Sigmoid colon (tissue), 7 donors: ENCODE results near the gene MACROD2. TPM values are rescaled to one million over a fixed set of nuclear protein-coding genes. Genes with fewer than 3 reads are reported as not detected.

Experiments
- DNase-seq: peaks from one replicate; pipeline ENCODE4 v3.0.0-alpha.2; 2019
- H3K27ac ChIP-seq, 4 donors: fragments of 200-600 bp; sonication (generic); one replicate each; pipeline ENCODE4 v1.5.1; 2016 to 2019; ENCODE audit warnings: mild to moderate bottlenecking in 1 of 4
- H3K27me3 ChIP-seq, 3 donors: fragments of 200-600 bp; sonication (generic); one replicate each; pipeline ENCODE4 v1.5.1; 2019; ENCODE audit warnings: mild to moderate bottlenecking in 1 of 3
- H3K36me3 ChIP-seq, 4 donors: fragments of 200-600 bp; sonication (generic); one replicate each; pipeline ENCODE4 v1.5.1; 2016 to 2019
- H3K4me1 ChIP-seq, 4 donors: fragments of 200-600 bp; sonication (generic); one replicate each; pipeline ENCODE4 v1.5.1; 2017 to 2019
- H3K4me3 ChIP-seq, 4 donors: fragments of 200-600 bp; sonication (generic); one replicate each; pipeline ENCODE4 v1.5.1; 2017 to 2019; ENCODE audit warnings: mild to moderate bottlenecking in 2 of 4, moderate library complexity in 1 of 4
- H3K9me3 ChIP-seq, 4 donors: fragments of 200-600 bp in 3 of 4; sonication (generic) in 3 of 4; one replicate each; pipeline versions ENCODE4 v1.5.1 to v1.6.1; 2013 to 2019
- CTCF ChIP-seq, 4 experiments: fragments of 450-650 bp in 3 of 4; fragments of 200-600 bp in 1 of 4; IDR thresholded peaks; one replicate each; pipeline ENCODE4 v1.5.1; 2016 to 2019; ENCODE audit warnings: antibody characterized with exemption in 4 of 4, mild to moderate bottlenecking in 3 of 4, moderate library complexity in 2 of 4
- EP300 ChIP-seq, 4 donors: sonication (generic); formaldehyde crosslinking; IDR thresholded peaks; one replicate each; pipeline ENCODE4 v1.6.1; 2017; ENCODE audit warnings: antibody characterized with exemption in 4 of 4
- POLR2A ChIP-seq, 2 donors: fragments of 450-650 bp; IDR thresholded peaks; one replicate each; pipeline ENCODE4 v1.6.1; 2016; ENCODE audit warnings: antibody characterized with exemption in 2 of 2, mild to moderate bottlenecking in 2 of 2, moderate library complexity in 2 of 2
- POLR2AphosphoS5 ChIP-seq, 4 donors: sonication (generic); formaldehyde crosslinking; IDR thresholded peaks; one replicate each; pipeline ENCODE4 v1.6.1; 2017; ENCODE audit warnings: antibody characterized with exemption in 4 of 4
- WGBS, 2 donors: extraction: QIAGEN DNeasy Blood & Tissue Kit; methylation state at CpG; one replicate each; pipeline ENCODE4 v1.1.7; 2013; 5-methylcytosine and 5-hydroxymethylcytosine counted together
- intact Hi-C: fragments of 100-400 bp; cut with DNase I; formaldehyde crosslinking; loops from one replicate; pipeline ENCODE4 v1.15.1; 2023
- polyA plus RNA-seq, 3 donors: library from polyadenylated mRNA; stranded (reverse); fragments of 200-250 nt; gene quantifications; one replicate each; pipeline ENCODE4 v1.2.3, GENCODE V29; 2013
- total RNA-seq, 4 donors: library from RNA; depleted of rRNA; stranded (reverse); fragments of >200 nt; gene quantifications; one replicate each; pipeline ENCODE4 v1.1.0, GENCODE V29; 2016
- donor health status: healthy with polysubstance abuse.
- donor health status: Bipolar disorder and iron deficiency.
- donor health status: healthy.

The MACROD2 gene
- total and polyA plus RNA-seq, 7 donors, result 1.2 to 22.4 (median 5.8) TPM

GRCh38 chr20:15075586-15075985, 1080.3 kb downstream of the MACROD2 start:
- intact Hi-C loops, result no loop called here

GRCh38 chr20:15076785-15077184, 1081.5 kb downstream of the MACROD2 start:
- no peak for DNase-seq
- intact Hi-C loops, result no loop called here
- Histone ChIP-seq H3K27ac (no peak overlapping the region), H3K9me3 (no peaks in the 10 kb centered on the region), H3K4me1 (peaks cover 0 to 10% (median 2%) of the 10 kb centered on the region in 4 donors), H3K4me3 (no peak overlapping the region), H3K27me3 (no peaks in the 10 kb centered on the region), H3K36me3 (no peaks in the 10 kb centered on the region)
- 17 to 77% methylated on average over 1 of the region's 1 CpG for WGBS, 2 donors
- TF ChIP-seq CTCF (IDR thresholded peaks at IDR 0.05) (no peak), POLR2AphosphoS5 (IDR thresholded peaks at IDR 0.05) (no peak), EP300 (IDR thresholded peaks at IDR 0.05) (no peak), POLR2A (IDR thresholded peaks at IDR 0.05) (no peak)

More at GRCh38 chr20:15075586-15075985, 1080.3 kb downstream of the MACROD2 start:
- no peaks in the 10 kb centered on the region for H3K9me3 ChIP-seq
- 21 to 69% methylated on average over 3 of the region's 3 CpGs for WGBS, 2 donors
- H3K27me3 ChIP-seq, result no peaks in the 10 kb centered on the region
- DNase-seq, result no peak
- TF ChIP-seq POLR2AphosphoS5 (IDR thresholded peaks at IDR 0.05), result no peak
- no peak for TF ChIP-seq POLR2A (IDR thresholded peaks at IDR 0.05)
- TF ChIP-seq CTCF (IDR thresholded peaks at IDR 0.05), result no peak
- TF ChIP-seq EP300 (IDR thresholded peaks at IDR 0.05), result no peak
- peaks cover 0 to 6% (median 2%) of the 10 kb centered on the region in 4 donors for H3K4me1 ChIP-seq
- no peak overlapping the region for H3K4me3 ChIP-seq
- H3K27ac ChIP-seq, result no peak overlapping the region
- no peaks in the 10 kb centered on the region for H3K36me3 ChIP-seq

- no peaks in the 10 kb centered on the region for H3K9me3 ChIP-seq
- TF ChIP-seq CTCF (IDR thresholded peaks at IDR 0.05) (no peak), POLR2A (IDR thresholded peaks at IDR 0.05) (no peak), POLR2AphosphoS5 (IDR thresholded peaks at IDR 0.05) (no peak), EP300 (IDR thresholded peaks at IDR 0.05) (no peak)
- H3K27me3 ChIP-seq, result no peaks in the 10 kb centered on the region
- H3K4me1 ChIP-seq, result peaks cover 0 to 10% (median 2%) of the 10 kb centered on the region in 4 donors
- no peak overlapping the region for H3K27ac ChIP-seq
- intact Hi-C loops, result no loop called here
- DNase-seq, result no peak
- no peak overlapping the region for H3K4me3 ChIP-seq
- WGBS, 2 donors, result 74 to 81% methylated on average over 6 of the region's 6 CpGs
- H3K36me3 ChIP-seq, result no peaks in the 10 kb centered on the region
Measured at GRCh38 chr20:15077733-15078250, 1082.5 kb downstream of the MACROD2 start.

GRCh38 chr20:15079594-15080340, 1084.5 kb downstream of the MACROD2 start:
- WGBS, 2 donors, result 94 to 95% methylated on average over 1 of the region's 1 CpG
- Histone ChIP-seq H3K4me1 (peaks cover 0 to 10% (median 2%) of the 10 kb centered on the region in 4 donors), H3K27me3 (no peaks in the 10 kb centered on the region), H3K4me3 (no peak overlapping the region), H3K27ac (no peak overlapping the region), H3K36me3 (no peaks in the 10 kb centered on the region), H3K9me3 (no peaks in the 10 kb centered on the region)
- intact Hi-C loops, result no loop called here
- no peak for DNase-seq
- TF ChIP-seq POLR2A (IDR thresholded peaks at IDR 0.05) (no peak), EP300 (IDR thresholded peaks at IDR 0.05) (no peak), CTCF (IDR thresholded peaks at IDR 0.05) (no peak), POLR2AphosphoS5 (IDR thresholded peaks at IDR 0.05) (no peak)
